SK-N-MC (cell line): ENCODE measurements around the gene HOXC12.

ENCODE experiments used
- DNase-seq: peaks from one replicate; pipeline ENCODE4 v3.0.0-alpha.2; 2011; ENCODE audit warnings: low read depth, low spot score
- H3K27ac ChIP-seq: fragments of 200-600 bp; sonication (generic); 2 replicates; pipeline ENCODE4 v1.5.1; 2016; ENCODE audit warnings: mixed run types
- H3K36me3 ChIP-seq: fragments of 200-600 bp; sonication (generic); 2 replicates; pipeline ENCODE4 v1.6.1; 2017; ENCODE audit warnings: antibody characterized with exemption, low read length, mixed read lengths; ENCODE audit not compliant: insufficient read depth
- H3K4me3 ChIP-seq: fragments of 200-600 bp; sonication (generic); 2 replicates; pipeline ENCODE4 v1.5.1; 2016
- H3K9ac ChIP-seq: fragments of 200-600 bp; sonication (generic); 2 replicates; pipeline ENCODE4 v1.8.0; 2017; ENCODE audit warnings: mixed run types, mixed read lengths; ENCODE audit not compliant: insufficient read length
- H3K9me3 ChIP-seq: fragments of 200-600 bp; sonication (generic); 2 replicates; pipeline ENCODE4 v1.6.1; 2017; ENCODE audit warnings: low read depth, mild to moderate bottlenecking, antibody characterized with exemption, low read length, moderate library complexity, mixed read lengths
- EZH2 ChIP-seq: fragments of 200-600 bp; sonication (generic); IDR thresholded peaks from one replicate; pipeline ENCODE4 v1.6.1; 2017; ENCODE audit warnings: antibody characterized with exemption
- FOXP2 ChIP-seq: optimal IDR thresholded peaks from 2 replicates; pipeline ENCODE3; 2011; ENCODE audit warnings: mild to moderate bottlenecking, moderate library complexity; ENCODE audit not compliant: insufficient read depth; ENCODE audit errors: extremely low read length, control extremely low read depth
- POLR2AphosphoS5 ChIP-seq: IDR thresholded peaks from 2 replicates; pipeline ENCODE4 v1.6.1; 2012; ENCODE audit warnings: mild to moderate bottlenecking, low read depth, low read length, borderline replicate concordance

HOXC12 gene

DNA sequence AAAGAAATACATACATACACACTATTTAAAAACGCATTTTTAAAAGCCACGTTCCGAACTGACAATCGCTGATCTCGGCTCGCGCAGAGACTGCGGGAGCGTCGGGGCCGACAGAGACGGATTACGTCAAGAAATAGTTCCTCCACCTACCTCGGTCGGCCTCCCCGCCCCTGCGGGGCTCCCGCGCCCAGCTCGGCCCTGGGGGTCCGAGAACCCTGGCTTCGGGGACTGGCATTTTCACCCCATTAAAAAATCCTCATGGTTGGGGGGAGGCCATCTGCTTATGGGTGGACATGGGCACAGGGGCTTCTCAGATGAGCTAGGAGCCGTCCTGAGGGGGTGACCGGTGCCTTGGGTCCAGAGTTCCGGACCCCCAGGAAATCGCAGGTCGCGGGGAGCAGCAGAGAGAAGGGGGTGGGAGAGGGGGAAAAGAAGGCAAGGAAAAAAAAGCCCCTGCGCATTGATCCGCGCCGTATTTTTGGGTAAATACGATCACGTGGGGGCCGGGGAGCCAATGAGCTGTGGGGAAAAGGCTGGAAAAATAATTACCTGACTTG, 44.9 kb downstream of the HOXC12 start:
- TF ChIP-seq FOXP2 = no peak
- TF ChIP-seq POLR2AphosphoS5 = peak; percentile 48; the same call in 1 of the 2 replicates
- no peaks in the 10 kb centered on the region for H3K9me3 ChIP-seq
- H3K27ac ChIP-seq = peak overlapping the region; percentile 93
- H3K9ac ChIP-seq = peak overlapping the region; percentile 98
- H3K36me3 ChIP-seq = no peaks in the 10 kb centered on the region
- DNase-seq = peak; percentile 69
- H3K4me3 ChIP-seq = peak overlapping the region; percentile 99

GRCh38 chr12:54000116-54001114, 45.7 kb downstream of the HOXC12 start, which contains the start of gene HOXC9:
Gene HOXC9, plus strand, starts transcription at chr12:54000161. Its CDS starts 28 bp downstream, at chr12:54000189.
- Histone ChIP-seq H3K27ac (peak within 1 kb of the TSS; percentile 93), H3K36me3 (no peaks in the 10 kb centered on the region), H3K9me3 (no peaks in the 10 kb centered on the region), H3K9ac (peak within 1 kb of the TSS; percentile 98), H3K4me3 (peak within 1 kb of the TSS; percentile 99)
- DNase-seq = no peak
- no peak for TF ChIP-seq EZH2
- TF ChIP-seq FOXP2 = no peak
- peak; percentile 29; the same call in 1 of the 2 replicates for TF ChIP-seq POLR2AphosphoS5

- no peaks in the 10 kb centered on the region for H3K9me3 ChIP-seq
- peak overlapping the region; percentile 99 for H3K4me3 ChIP-seq
- TF ChIP-seq FOXP2 (no peak), EZH2 (no peak), POLR2AphosphoS5 (no peak)
- no peak overlapping the region for H3K27ac ChIP-seq
- no peaks in the 10 kb centered on the region for H3K36me3 ChIP-seq
- DNase-seq = no peak
- peak overlapping the region; percentile 98 for H3K9ac ChIP-seq
Measured at GRCh38 chr12:54001283-54002187, 46.8 kb downstream of the HOXC12 start.

DNA sequence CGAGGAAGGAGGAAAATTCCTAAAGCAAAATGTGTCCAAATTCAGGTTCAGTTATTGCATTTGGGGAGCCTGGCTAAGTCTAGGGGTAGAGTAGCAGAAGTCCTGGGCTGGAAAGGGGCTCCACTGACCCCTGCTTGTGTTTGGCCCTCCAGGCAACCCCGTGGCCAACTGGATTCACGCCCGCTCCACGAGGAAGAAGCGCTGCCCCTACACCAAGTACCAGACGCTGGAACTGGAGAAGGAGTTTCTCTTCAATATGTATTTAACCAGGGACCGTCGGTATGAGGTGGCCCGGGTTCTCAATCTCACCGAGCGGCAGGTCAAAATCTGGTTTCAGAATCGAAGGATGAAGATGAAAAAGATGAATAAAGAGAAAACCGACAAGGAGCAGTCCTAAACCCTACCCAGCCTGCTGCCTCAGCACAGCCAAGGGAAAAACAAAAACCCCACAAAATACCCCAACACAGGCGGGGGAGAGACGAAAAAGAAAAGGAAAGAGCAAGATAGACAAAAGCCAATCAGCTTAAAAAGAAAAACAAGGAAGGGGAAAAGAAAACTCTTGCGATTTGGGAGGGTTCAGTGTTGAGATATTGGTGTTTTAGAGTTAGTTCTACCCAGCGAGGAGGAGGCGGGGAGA, 47.7 kb downstream of the HOXC12 start:
- Histone ChIP-seq H3K27ac (no peak overlapping the region), H3K4me3 (no peak overlapping the region), H3K9ac (no peak overlapping the region), H3K36me3 (no peaks in the 10 kb centered on the region), H3K9me3 (no peaks in the 10 kb centered on the region)
- TF ChIP-seq EZH2 (no peak), POLR2AphosphoS5 (no peak), FOXP2 (no peak)
- DNase-seq = no peak

GRCh38 chr12:54002915-54003389, 48.2 kb downstream of the HOXC12 start:
- TF ChIP-seq POLR2AphosphoS5 (no peak), FOXP2 (no peak), EZH2 (no peak)
- Histone ChIP-seq H3K36me3 (no peaks in the 10 kb centered on the region), H3K9me3 (no peaks in the 10 kb centered on the region), H3K4me3 (no peak overlapping the region), H3K27ac (no peak overlapping the region), H3K9ac (no peak overlapping the region)
- DNase-seq = no peak

GRCh38 chr12:54003625-54004024, 48.9 kb downstream of the HOXC12 start:
- no peak for DNase-seq
- Histone ChIP-seq H3K9me3 (no peaks in the 10 kb centered on the region), H3K27ac (no peak overlapping the region), H3K9ac (no peak overlapping the region), H3K36me3 (no peaks in the 10 kb centered on the region), H3K4me3 (no peak overlapping the region)
- TF ChIP-seq FOXP2 (no peak), EZH2 (no peak), POLR2AphosphoS5 (no peak)

GRCh38 chr12:54004063-54004840, 49.5 kb downstream of the HOXC12 start:
- Histone ChIP-seq H3K9me3 (no peaks in the 10 kb centered on the region), H3K27ac (no peak overlapping the region), H3K9ac (no peak overlapping the region), H3K4me3 (no peak overlapping the region), H3K36me3 (no peaks in the 10 kb centered on the region)
- DNase-seq = no peak
- TF ChIP-seq EZH2 (no peak), POLR2AphosphoS5 (no peak), FOXP2 (no peak)
